ENCODE results near the gene COL4A3. TPM values are rescaled to one million over a fixed set of nuclear protein-coding genes. Genes with fewer than 3 reads are reported as not detected.

COL4A3 gene
- total and polyA plus RNA-seq, 2 donors (not counting 3 experiments of a cell fraction or from before 2014, with no cell fraction given): not detected

DNA sequence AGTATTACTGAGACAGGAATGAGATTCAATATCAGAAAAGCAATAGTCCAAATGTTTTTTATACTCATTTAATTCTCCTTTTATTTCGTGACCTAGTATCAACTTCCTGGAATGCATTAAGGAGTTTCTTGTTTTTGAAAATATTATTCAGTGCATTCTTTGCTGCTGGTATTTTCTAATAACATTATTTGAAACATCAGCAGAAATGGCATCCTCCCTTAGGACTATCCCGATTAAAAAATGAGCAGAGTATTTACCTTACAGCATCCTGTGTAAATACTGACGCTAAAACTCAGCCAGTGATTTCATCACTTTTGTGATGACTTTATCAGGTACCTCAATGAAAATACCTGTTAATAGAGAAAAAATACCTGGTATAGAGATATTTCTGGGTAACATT lies 16.3 kb downstream of the COL4A3 start:
- H3K79me2 ChIP-seq (ENCODE audit: control insufficient read depth, insufficient read depth, low read length): no peaks in the 10 kb centered on the region
- H3K27ac ChIP-seq (ENCODE audit: insufficient read depth, low read depth, low read length): no peak overlapping the region
- no peaks in the 10 kb centered on the region for H4K20me1 ChIP-seq (replicated peaks; ENCODE audit: control insufficient read depth, extremely low read depth, insufficient read depth, low read length)
- ChIA-PET POLR2A (no interaction called here), CTCF (no interaction called here)
- H3K27me3 ChIP-seq (ENCODE audit: control insufficient read depth in 2 of 2, insufficient read depth in 2 of 2, low read length in 2 of 2): no peaks in the 10 kb centered on the region
- H3K4me1 ChIP-seq (ENCODE audit: control insufficient read depth, extremely low read depth, insufficient read depth, low read length): no peaks in the 10 kb centered on the region
- no peaks in the 10 kb centered on the region for H3K9me1 ChIP-seq (replicated peaks; ENCODE audit: control insufficient read depth, extremely low read depth, insufficient read depth, low read length)
- no peaks in the 10 kb centered on the region for H3K9me3 ChIP-seq (replicated peaks; ENCODE audit: control insufficient read depth, insufficient read depth, low read length)
- no peak overlapping the region for H3K9ac ChIP-seq (replicated peaks; ENCODE audit: extremely low read depth, insufficient read depth, low read length)
- H3K36me3 ChIP-seq (ENCODE audit: control insufficient read depth in 2 of 2, extremely low read depth in 1 of 2, insufficient read depth in 2 of 2, low read length in 2 of 2): no peaks in the 10 kb centered on the region
- DNase-seq (ENCODE audit: low read depth, low spot score) (no peak), FAIRE-seq (no peak)
- intact Hi-C loops (cut with micrococcal nuclease): no loop called here
- dilution Hi-C loops (cut with MboI; ENCODE audit: extremely low pct_ligation_motif_present, low sequenced_read_pairs): no loop called here
- H3K4me3 ChIP-seq (replicated peaks in 1 of 3; ENCODE audit: insufficient read depth in 1 of 3, low read depth in 1 of 3, low read length in 3 of 3): no peak overlapping the region
- TF ChIP-seq POLR2A (IDR thresholded peaks at IDR 0.05; ENCODE audit: low read depth, low read length) (no peak), GATA2 (IDR thresholded peaks at IDR 0.05; ENCODE audit: insufficient read depth, insufficient read length, low read depth, low read length) (no peak), FOS (IDR thresholded peaks at IDR 0.05; ENCODE audit: borderline replicate concordance, insufficient read depth, low read length) (no peak), EZH2 (IDR thresholded peaks at IDR 0.05; ENCODE audit: borderline replicate concordance, low read depth, low read length, severe bottlenecking) (no peak), JUN (IDR thresholded peaks at IDR 0.05; ENCODE audit: borderline replicate concordance, insufficient read depth, insufficient read length, low read depth) (no peak), MYC (IDR thresholded peaks at IDR 0.05; ENCODE audit: low read depth, low read length) (no peak), POLR2AphosphoS5 (IDR thresholded peaks at IDR 0.05; ENCODE audit: insufficient read depth, low read depth, low read length) (no peak)
- TF ChIP-seq, protein P1, sequence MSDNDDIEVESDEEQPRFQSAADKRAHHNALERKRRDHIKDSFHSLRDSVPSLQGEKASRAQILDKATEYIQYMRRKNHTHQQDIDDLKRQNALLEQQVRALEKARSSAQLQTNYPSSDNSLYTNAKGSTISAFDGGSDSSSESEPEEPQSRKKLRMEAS (IDR thresholded peaks at IDR 0.05; ENCODE audit: insufficient read depth, insufficient read length): no peak
- H2AFZ ChIP-seq (ENCODE audit: low read depth, low read length): no peak overlapping the region
- no peak overlapping the region for H3K4me2 ChIP-seq (ENCODE audit: insufficient read depth, low read length)
- BruUV-seq (replicated peaks): no TSS peak

DNA sequence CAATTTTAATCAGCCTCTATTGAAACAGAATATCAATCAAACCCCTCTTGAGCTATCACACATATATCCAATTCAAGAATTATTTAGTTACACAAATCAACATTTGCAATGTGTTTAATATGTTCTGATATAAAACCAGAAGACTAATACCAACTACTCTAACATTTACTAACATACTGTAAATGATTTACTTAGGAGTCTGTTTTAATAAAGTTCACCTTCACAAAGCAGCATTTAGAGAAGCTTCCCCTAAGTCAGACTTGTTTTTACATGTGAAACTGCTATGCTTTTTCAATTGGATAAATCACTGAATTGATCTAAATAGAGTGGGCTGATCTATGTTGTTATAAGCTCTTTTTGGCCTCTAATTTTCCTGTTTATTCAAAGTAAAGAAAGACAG lies 18.3 kb downstream of the COL4A3 start:
- BruUV-seq (replicated peaks): no TSS peak

More for the DNA sequence above, 18.3 kb downstream of the COL4A3 start:
- Histone ChIP-seq H3K9me3 (replicated peaks; ENCODE audit: control insufficient read depth, insufficient read depth, low read length) (no peaks in the 10 kb centered on the region), H2AFZ (ENCODE audit: low read depth, low read length) (no peak overlapping the region), H3K36me3 (ENCODE audit: control insufficient read depth in 2 of 2, extremely low read depth in 1 of 2, insufficient read depth in 2 of 2, low read length in 2 of 2) (no peaks in the 10 kb centered on the region), H3K27ac (ENCODE audit: insufficient read depth, low read depth, low read length) (no peak overlapping the region), H3K9me1 (replicated peaks; ENCODE audit: control insufficient read depth, extremely low read depth, insufficient read depth, low read length) (no peaks in the 10 kb centered on the region), H3K79me2 (ENCODE audit: control insufficient read depth, insufficient read depth, low read length) (no peaks in the 10 kb centered on the region), H3K9ac (replicated peaks; ENCODE audit: extremely low read depth, insufficient read depth, low read length) (no peak overlapping the region), H3K4me2 (ENCODE audit: insufficient read depth, low read length) (no peak overlapping the region), H3K27me3 (ENCODE audit: control insufficient read depth in 2 of 2, insufficient read depth in 2 of 2, low read length in 2 of 2) (no peaks in the 10 kb centered on the region), H3K4me1 (ENCODE audit: control insufficient read depth, extremely low read depth, insufficient read depth, low read length) (no peaks in the 10 kb centered on the region), H4K20me1 (replicated peaks; ENCODE audit: control insufficient read depth, extremely low read depth, insufficient read depth, low read length) (no peaks in the 10 kb centered on the region), H3K4me3 (replicated peaks in 1 of 3; ENCODE audit: insufficient read depth in 1 of 3, low read depth in 1 of 3, low read length in 3 of 3) (no peak overlapping the region)
- FAIRE-seq: no peak
- dilution Hi-C loops (cut with MboI; ENCODE audit: extremely low pct_ligation_motif_present, low sequenced_read_pairs): no loop called here
- CTCF ChIA-PET: interaction anchor here (1.4 kb wide), 1 partner anchor 56 kb away, joined by 5 read pairs; no protein-coding TSS in a partner anchor
- DNase-seq (ENCODE audit: low read depth, low spot score): no peak
- TF ChIP-seq EZH2 (IDR thresholded peaks at IDR 0.05; ENCODE audit: borderline replicate concordance, low read depth, low read length, severe bottlenecking) (no peak), POLR2A (IDR thresholded peaks at IDR 0.05; ENCODE audit: low read depth, low read length) (no peak), FOS (IDR thresholded peaks at IDR 0.05; ENCODE audit: borderline replicate concordance, insufficient read depth, low read length) (no peak), POLR2AphosphoS5 (IDR thresholded peaks at IDR 0.05; ENCODE audit: insufficient read depth, low read depth, low read length) (no peak), MYC (IDR thresholded peaks at IDR 0.05; ENCODE audit: low read depth, low read length) (no peak), GATA2 (IDR thresholded peaks at IDR 0.05; ENCODE audit: insufficient read depth, insufficient read length, low read depth, low read length) (no peak)
- TF ChIP-seq, protein P1 (IDR thresholded peaks at IDR 0.05; ENCODE audit: insufficient read depth, insufficient read length): no peak
- intact Hi-C loops (cut with micrococcal nuclease): no loop called here
- POLR2A ChIA-PET: no interaction called here
